Neural crest cell (in vitro differentiated cells): ENCODE data around the gene UCN2. TPM values are rescaled to one million over a fixed set of nuclear protein-coding genes. Genes with fewer than 3 reads are reported as not detected.

Experiments used
- DNase-seq: peaks from one replicate; pipeline ENCODE4 v3.0.0; 2021; ENCODE audit warnings: low read depth, mixed read lengths, low spot score
- H3K27ac Mint-ChIP-seq: one replicate; pipeline ENCODE4 v1.8.0; 2021; ENCODE audit warnings: mild to moderate bottlenecking, mixed read lengths; ENCODE audit not compliant: unreplicated experiment
- H3K27me3 Mint-ChIP-seq: 2 replicates; pipeline ENCODE4 v1.8.0; 2021; ENCODE audit warnings: low read depth, mild to moderate bottlenecking, mixed read lengths
- H3K36me3 Mint-ChIP-seq: 2 replicates; pipeline ENCODE4 v1.8.0; 2021; ENCODE audit warnings: low read depth, mild to moderate bottlenecking, mixed read lengths
- H3K4me1 Mint-ChIP-seq: 2 replicates; pipeline ENCODE4 v1.8.0; 2021; ENCODE audit warnings: mixed read lengths
- H3K4me3 Mint-ChIP-seq: one replicate; pipeline ENCODE4 v1.8.0; 2021; ENCODE audit warnings: mild to moderate bottlenecking, mixed read lengths
- H3K9me3 Mint-ChIP-seq: 2 replicates; pipeline ENCODE4 v1.8.0; 2021; ENCODE audit warnings: mixed read lengths
- total RNA-seq: library from RNA; stranded (reverse); gene quantifications from 2 replicates; pipeline ENCODE4 v1.2.1, GENCODE V29; 2021
- TF ChIP-seq, protein P1 (sequence below): fragments of 200-600 bp; sonication (generic); conservative IDR thresholded peaks from 2 replicates; pipeline ENCODE4 v1.5.0; 2021; ENCODE audit warnings: antibody characterized with exemption, mild to moderate bottlenecking

Gene UCN2
- total RNA-seq, 1 donor from 2014 or later, result 1.3 TPM

DNA sequence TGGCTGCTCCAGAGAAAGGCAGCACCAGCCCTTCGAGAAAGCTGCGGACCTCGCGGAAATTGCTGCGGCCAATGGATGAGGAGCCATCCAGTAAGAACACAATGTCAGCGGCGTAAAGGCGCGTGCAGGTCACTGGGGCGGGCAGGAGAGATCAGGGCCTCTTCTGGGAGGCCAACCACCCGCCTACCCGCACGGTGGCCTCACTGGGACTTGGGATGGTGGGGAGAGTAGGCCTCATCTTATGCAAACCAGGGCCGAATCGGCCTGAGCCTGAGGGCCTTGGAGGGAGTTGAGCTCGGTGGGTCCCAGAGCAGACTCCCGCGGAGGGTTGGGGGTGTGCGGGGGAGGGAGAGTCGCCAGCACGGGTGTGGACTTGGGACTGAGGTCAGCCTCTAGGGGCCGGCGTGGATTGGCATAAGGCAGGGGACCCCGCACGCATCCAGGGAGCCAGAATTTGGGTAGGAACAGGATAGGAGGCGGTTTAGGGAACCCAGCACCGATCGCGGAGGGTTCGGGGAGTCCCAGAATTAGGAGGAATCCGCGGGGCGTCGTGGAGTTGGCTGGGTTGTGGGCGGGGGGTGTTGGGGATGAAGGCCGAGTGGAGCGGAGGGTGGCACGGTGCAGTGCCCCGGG lies 31.0 kb upstream of the UCN2 start:
- H3K4me1 Mint-ChIP-seq, result peaks cover 17% of the 10 kb centered on the region
- H3K4me3 Mint-ChIP-seq, result no peak overlapping the region
- no peak for DNase-seq
- H3K27me3 Mint-ChIP-seq, result peaks cover 2% of the 10 kb centered on the region
- H3K27ac Mint-ChIP-seq, result no peak overlapping the region
- TF ChIP-seq, protein P1, sequence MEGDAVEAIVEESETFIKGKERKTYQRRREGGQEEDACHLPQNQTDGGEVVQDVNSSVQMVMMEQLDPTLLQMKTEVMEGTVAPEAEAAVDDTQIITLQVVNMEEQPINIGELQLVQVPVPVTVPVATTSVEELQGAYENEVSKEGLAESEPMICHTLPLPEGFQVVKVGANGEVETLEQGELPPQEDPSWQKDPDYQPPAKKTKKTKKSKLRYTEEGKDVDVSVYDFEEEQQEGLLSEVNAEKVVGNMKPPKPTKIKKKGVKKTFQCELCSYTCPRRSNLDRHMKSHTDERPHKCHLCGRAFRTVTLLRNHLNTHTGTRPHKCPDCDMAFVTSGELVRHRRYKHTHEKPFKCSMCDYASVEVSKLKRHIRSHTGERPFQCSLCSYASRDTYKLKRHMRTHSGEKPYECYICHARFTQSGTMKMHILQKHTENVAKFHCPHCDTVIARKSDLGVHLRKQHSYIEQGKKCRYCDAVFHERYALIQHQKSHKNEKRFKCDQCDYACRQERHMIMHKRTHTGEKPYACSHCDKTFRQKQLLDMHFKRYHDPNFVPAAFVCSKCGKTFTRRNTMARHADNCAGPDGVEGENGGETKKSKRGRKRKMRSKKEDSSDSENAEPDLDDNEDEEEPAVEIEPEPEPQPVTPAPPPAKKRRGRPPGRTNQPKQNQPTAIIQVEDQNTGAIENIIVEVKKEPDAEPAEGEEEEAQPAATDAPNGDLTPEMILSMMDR, result no peak
- H3K36me3 Mint-ChIP-seq, result peaks cover 7% of the 10 kb centered on the region
- no peaks in the 10 kb centered on the region for H3K9me3 Mint-ChIP-seq

DNA sequence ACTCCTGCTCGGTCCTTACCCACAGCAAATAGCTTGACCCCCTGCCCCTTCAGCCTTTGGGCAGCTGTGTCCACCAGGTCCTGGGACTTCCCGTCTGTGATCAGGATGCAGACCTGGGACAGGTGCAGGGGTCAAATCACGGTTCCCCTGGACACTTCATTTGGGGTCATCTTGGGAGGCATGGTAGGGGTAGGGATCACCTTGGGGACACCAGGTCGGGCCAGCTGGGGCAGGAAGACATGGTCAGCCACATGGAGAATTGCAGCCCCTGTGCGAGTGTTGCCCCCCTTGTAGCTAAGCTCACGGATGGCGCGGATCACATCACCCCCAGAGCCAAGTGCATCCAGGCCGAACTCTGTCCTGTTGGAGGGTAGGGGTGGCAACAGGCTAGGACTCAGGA lies 29.8 kb upstream of the UCN2 start:
- Mint-ChIP-seq H3K27ac (no peak overlapping the region), H3K4me1 (peaks cover 17% of the 10 kb centered on the region), H3K36me3 (peaks cover 7% of the 10 kb centered on the region), H3K27me3 (peaks cover 2% of the 10 kb centered on the region), H3K9me3 (no peaks in the 10 kb centered on the region), H3K4me3 (no peak overlapping the region)
- DNase-seq, result no peak
- TF ChIP-seq, protein P1, result no peak

DNA sequence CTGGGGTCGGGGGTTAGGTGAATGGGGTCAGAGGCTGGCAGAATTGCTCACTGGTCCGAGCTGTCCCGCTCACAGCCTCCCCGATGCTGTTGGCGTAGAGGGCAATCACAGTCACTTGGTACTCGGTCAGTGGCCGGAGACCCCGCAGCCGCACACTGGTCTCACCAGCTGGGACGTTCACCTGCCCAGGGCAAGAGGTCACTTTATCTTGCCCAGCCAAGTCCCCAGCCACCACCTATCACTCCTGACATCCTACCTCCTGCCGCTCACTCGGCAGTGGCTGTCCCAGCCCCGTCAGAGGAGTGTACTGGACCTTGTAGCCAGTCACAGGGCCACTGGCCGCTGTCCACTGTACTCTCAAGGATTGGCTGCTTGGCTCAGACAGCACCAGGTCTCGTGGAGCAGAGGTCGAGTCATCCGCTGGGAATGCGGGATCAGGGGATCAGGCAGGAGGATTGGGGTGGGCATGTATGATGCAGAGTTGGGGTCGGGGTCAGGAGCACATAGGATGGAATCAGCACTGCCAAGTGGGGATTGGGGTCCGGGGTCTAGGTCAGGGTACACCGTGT lies 29.0 kb upstream of the UCN2 start:
- peaks cover 2% of the 10 kb centered on the region for H3K27me3 Mint-ChIP-seq
- TF ChIP-seq, protein P1, result no peak
- no peak overlapping the region for H3K4me3 Mint-ChIP-seq
- H3K36me3 Mint-ChIP-seq, result peaks cover 7% of the 10 kb centered on the region
- peaks cover 14% of the 10 kb centered on the region for H3K4me1 Mint-ChIP-seq
- H3K9me3 Mint-ChIP-seq, result no peaks in the 10 kb centered on the region
- no peak overlapping the region for H3K27ac Mint-ChIP-seq
- DNase-seq, result no peak

DNA sequence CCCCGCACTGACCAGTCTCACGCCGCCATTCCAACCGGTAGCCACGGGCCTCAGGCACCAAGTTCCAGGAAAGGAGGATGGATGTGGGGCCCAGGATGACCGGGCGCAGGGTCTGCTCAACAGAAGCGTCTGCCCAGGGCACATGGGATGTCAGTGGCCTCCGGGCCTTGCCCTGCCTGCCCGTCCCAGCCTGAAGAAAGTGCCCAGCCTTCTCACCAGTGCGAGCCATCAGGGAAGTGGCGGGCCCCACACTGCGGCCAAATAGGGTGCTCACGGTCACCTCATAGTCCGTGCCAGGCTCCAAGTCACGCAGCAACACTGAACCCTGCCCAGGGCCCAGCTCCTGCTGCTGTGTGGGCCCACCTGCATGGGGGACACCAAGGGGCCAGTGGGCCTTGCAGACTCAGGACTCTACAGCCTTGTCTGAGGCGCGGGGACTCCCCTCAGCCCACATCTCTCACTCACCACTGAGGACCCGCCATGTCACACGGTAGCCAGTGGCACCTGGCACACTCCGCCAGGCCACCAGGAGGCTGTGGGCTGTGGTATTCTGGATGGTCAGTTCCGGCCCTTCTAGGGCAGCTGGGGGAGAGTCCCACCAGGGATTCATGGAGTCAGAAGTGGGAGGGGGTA lies 28.4 kb upstream of the UCN2 start:
- peaks cover under 1% of the 10 kb centered on the region for H3K36me3 Mint-ChIP-seq
- H3K27ac Mint-ChIP-seq, result no peak overlapping the region

DNA sequence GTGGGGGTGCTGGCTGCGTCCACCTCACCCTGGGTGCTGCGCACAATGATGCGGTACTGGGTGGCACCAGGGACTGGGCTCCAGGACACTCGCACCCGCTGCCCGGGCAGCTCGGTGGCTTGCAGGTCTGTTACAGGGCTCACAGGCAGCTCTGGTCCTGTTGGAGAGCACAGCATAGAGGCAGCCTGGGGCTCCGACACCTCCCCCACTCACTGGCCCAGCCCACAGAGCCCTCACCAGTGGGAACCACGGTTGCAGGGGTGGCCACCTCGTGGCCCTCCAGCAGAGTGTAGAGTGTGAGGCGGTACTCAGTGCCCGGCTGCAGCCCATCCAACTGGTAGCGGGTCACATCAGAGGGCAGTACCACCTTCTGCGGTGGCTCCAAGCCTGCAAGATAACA lies 27.9 kb upstream of the UCN2 start:
- H3K36me3 Mint-ChIP-seq, result no peaks in the 10 kb centered on the region
- H3K9me3 Mint-ChIP-seq, result no peaks in the 10 kb centered on the region
- H3K4me3 Mint-ChIP-seq, result no peak overlapping the region
- no peak for DNase-seq
- peaks cover 2% of the 10 kb centered on the region for H3K27me3 Mint-ChIP-seq
- no peak overlapping the region for H3K27ac Mint-ChIP-seq
- TF ChIP-seq, protein P1, result no peak
- H3K4me1 Mint-ChIP-seq, result peaks cover 8% of the 10 kb centered on the region

More for the DNA sequence above, 28.4 kb upstream of the UCN2 start:
- Mint-ChIP-seq H3K27me3 (peaks cover 2% of the 10 kb centered on the region), H3K4me1 (peaks cover 8% of the 10 kb centered on the region), H3K9me3 (no peaks in the 10 kb centered on the region), H3K4me3 (no peak overlapping the region)
- TF ChIP-seq, protein P1, result no peak
- DNase-seq, result no peak
